Measurements from ENCODE around the gene RHCG. TPM values are rescaled to one million over a fixed set of nuclear protein-coding genes. Genes with fewer than 3 reads are reported as not detected.

Gene RHCG
- total RNA-seq: not detected

DNA sequence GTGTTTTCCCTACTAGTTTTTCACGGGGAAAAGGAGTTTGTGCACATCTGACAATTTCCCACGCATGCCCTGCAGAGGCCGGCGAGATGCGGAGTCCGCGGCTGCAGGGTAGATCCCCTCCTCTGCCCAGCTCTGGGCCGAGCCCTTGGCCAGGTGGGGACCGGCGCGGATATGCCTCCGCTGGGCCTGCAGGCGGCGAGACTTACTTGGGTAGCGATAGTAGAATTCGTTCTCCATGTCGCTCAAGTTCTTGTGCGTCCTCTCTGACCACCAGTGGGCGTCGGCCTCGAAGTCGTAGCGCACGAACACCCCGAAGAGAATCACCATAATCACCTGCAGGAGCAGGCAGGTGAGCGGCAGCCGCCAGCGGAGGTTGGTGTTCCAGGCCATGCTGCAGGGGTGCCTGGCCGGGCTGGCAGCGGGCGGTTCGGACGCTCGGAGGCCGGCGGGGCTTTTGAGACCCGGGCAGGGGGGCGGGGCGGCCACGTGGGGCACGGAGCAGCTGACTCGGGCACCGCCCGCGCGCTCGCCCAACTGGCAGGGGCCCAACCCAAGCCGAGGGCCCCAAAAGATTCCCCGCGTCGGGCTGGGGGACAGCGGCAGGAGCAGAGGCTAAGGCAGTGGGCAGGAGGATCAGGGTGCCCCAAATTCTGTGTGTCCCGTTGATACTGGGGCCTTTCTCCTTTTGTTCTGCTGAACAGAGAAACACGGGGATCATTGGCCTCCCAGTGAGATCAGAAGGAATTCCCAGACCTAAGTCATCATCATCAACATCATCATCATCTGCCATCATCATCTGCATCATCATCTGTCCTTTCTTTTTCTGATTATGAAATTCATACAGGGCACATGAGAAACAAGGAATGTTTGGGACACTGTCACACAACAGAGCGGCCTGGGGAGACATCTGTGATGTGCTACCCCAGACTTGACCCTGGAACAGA, at the start of gene RHCG:
Gene RHCG (minus strand): TSS at position 429 of the 944 bp plus-strand sequence. CDS start 39 bp downstream, at position 390.
- no peak within 1 kb of the TSS for H3K27ac ChIP-seq
- WGBS, 2 donors: 6 to 7% methylated on average over 12 to 44 of the region's 55 CpGs
- no peaks in the 10 kb centered on the region for H3K9me3 ChIP-seq
- H3K4me3 ChIP-seq: peak within 1 kb of the TSS in 3 of 4 donors; percentile 20 to 41 (median 41)
- TF ChIP-seq, protein P1, sequence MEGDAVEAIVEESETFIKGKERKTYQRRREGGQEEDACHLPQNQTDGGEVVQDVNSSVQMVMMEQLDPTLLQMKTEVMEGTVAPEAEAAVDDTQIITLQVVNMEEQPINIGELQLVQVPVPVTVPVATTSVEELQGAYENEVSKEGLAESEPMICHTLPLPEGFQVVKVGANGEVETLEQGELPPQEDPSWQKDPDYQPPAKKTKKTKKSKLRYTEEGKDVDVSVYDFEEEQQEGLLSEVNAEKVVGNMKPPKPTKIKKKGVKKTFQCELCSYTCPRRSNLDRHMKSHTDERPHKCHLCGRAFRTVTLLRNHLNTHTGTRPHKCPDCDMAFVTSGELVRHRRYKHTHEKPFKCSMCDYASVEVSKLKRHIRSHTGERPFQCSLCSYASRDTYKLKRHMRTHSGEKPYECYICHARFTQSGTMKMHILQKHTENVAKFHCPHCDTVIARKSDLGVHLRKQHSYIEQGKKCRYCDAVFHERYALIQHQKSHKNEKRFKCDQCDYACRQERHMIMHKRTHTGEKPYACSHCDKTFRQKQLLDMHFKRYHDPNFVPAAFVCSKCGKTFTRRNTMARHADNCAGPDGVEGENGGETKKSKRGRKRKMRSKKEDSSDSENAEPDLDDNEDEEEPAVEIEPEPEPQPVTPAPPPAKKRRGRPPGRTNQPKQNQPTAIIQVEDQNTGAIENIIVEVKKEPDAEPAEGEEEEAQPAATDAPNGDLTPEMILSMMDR (IDR thresholded peaks at IDR 0.05): peak in 2 of 6 experiments; percentile 22 to 26
- TF ChIP-seq POLR2AphosphoS5 (IDR thresholded peaks at IDR 0.05): no peak
- H3K27me3 ChIP-seq: peaks cover 0 to 17% (median 8%) of the 10 kb centered on the region in 4 donors
- H3K36me3 ChIP-seq: no peaks in the 10 kb centered on the region
- DNase-seq (peak in 1 of 2 donors; percentile 89), ATAC-seq (ENCODE audit: low FRiP score in 2 of 2) (peak in 1 of 2 donors; percentile 25)
- peaks cover 4 to 10% (median 9%) of the 10 kb centered on the region in 4 donors for H3K4me1 ChIP-seq

DNA sequence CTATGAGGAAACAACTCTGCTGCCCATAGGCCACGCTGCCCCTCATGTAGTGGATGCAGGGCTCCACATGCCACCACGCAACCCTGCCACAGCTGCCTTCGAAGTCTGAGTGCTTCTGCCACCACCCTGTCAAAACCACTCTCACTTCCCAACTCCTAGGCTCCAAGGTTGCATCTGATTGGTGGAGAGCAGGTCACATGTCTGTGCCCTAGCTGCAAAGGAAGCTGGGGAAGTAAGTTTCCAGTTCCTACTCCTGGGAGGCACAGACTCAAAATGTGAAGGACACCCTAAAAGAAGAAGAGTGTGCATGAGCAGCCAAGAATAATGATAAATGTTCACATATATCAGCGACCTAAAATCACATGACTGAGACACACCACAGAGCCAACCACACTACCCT, 47.0 kb upstream of the RHCG start:
- H3K4me3 ChIP-seq: no peak overlapping the region
- TF ChIP-seq POLR2AphosphoS5 (IDR thresholded peaks at IDR 0.05) (no peak), EP300 (IDR thresholded peaks at IDR 0.05) (no peak)
- ATAC-seq (ENCODE audit: low FRiP score in 2 of 2) (no peak), DNase-seq (no peak)
- no peaks in the 10 kb centered on the region for H3K27me3 ChIP-seq
- no peak overlapping the region for H3K27ac ChIP-seq
- no peaks in the 10 kb centered on the region for H3K4me1 ChIP-seq
- no peaks in the 10 kb centered on the region for H3K9me3 ChIP-seq
- WGBS, 2 donors: 66 to 86% methylated on average over 2 to 4 of the region's 4 CpGs
- H3K36me3 ChIP-seq: no peaks in the 10 kb centered on the region

DNA sequence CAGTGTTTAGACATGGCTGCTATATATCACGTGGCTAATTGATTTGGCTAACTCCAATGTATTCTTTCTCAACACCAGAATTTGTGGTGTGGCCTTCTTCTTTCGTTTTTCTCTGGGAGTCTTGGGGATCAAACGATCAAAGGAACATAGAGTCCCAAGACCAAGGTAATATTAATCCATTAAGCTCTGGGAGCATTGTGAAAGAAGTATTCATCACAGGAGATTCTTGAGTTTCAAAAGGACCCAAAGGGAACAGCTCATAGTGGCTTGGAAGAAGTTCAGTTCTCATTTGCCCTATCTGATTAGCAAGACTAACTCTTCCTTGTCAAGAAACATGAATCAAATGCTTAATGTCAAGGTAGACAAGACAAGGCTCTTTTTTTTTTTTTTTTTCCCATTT, 46.0 kb upstream of the RHCG start:
- Histone ChIP-seq H3K9me3 (peaks cover 0 to 8% (median 5%) of the 10 kb centered on the region in 4 donors), H3K4me1 (no peaks in the 10 kb centered on the region), H3K4me3 (no peak overlapping the region), H3K27me3 (no peaks in the 10 kb centered on the region), H3K27ac (no peak overlapping the region), H3K36me3 (no peaks in the 10 kb centered on the region)
- TF ChIP-seq EP300 (IDR thresholded peaks at IDR 0.05) (no peak), POLR2A (IDR thresholded peaks at IDR 0.05) (no peak), POLR2AphosphoS5 (IDR thresholded peaks at IDR 0.05) (no peak)
- TF ChIP-seq, protein P1 (IDR thresholded peaks at IDR 0.05): no peak
- ATAC-seq (ENCODE audit: low FRiP score in 2 of 2): no peak
- 73 to 86% methylated on average over 3 of the region's 3 CpGs for WGBS, 2 donors
- no peak for DNase-seq

DNA sequence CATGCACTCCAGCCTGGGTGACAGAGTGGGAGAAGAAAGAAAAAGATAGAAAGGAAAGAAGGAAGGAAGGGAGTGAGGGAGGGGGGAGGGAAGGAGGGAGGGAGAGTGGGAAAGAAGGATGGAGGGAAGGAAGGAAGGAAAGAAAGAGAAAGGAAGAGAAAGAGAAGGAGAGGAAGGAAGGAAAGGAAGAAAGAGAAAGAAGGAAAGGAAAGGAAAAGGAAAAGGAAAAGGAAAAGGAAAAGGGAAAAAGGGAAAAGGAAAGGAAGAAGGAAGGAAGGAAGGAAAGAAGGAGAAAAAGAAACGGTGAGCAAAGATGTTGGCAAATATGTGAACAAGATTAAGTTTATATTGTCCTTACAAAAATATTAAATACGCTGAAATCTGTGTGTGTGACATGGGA, 42.6 kb upstream of the RHCG start:
- H3K9me3 ChIP-seq: peaks cover 0 to 8% (median 5%) of the 10 kb centered on the region in 4 donors
- H3K4me3 ChIP-seq: no peak overlapping the region
- no peak for DNase-seq
- H3K27ac ChIP-seq: no peak overlapping the region
- no peaks in the 10 kb centered on the region for H3K27me3 ChIP-seq
- 72 to 77% methylated on average over 2 of the region's 2 CpGs for WGBS, 2 donors
- no peaks in the 10 kb centered on the region for H3K4me1 ChIP-seq
- TF ChIP-seq POLR2A (IDR thresholded peaks at IDR 0.05) (no peak), EP300 (IDR thresholded peaks at IDR 0.05) (no peak), POLR2AphosphoS5 (IDR thresholded peaks at IDR 0.05) (no peak)
- TF ChIP-seq, protein P1 (IDR thresholded peaks at IDR 0.05): no peak
- H3K36me3 ChIP-seq: no peaks in the 10 kb centered on the region
- no peak for ATAC-seq (ENCODE audit: low FRiP score in 2 of 2)

DNA sequence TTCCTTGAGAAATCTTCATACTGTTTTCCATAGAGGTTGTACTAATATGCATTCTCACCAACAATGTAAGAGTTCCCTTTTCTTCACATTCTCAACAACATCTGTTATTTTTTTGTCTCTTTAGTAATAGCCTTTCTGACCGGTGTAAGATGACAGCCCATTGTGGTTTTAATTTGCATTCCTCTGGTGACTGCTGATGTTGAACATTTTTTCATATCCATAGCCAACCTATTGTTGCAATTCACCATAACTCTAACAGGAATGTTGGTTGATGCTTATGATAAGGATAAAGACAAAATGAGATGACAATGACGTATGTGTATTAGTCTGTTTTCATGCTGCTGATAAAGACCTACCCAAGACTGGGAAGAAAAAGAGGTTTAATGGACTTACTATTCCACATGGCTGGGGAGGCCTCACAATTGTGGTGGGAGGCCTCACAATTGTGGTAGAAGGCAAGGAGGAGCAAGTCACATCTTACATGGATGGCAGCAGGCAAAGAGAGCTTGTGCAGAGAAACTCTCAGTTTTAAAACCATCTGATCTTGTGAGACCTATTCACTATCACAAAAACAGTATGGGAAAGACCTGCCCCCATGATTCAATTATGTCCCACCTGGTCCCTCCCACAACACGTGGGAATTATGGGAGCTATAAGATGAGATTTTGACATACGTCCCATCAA, 37.6 kb upstream of the RHCG start:
- 85 to 86% methylated on average over 4 of the region's 4 CpGs for WGBS, 2 donors
- peaks cover 0 to 8% (median 5%) of the 10 kb centered on the region in 4 donors for H3K9me3 ChIP-seq
- DNase-seq (no peak), ATAC-seq (ENCODE audit: low FRiP score in 2 of 2) (no peak)
- TF ChIP-seq EP300 (IDR thresholded peaks at IDR 0.05) (no peak), POLR2A (IDR thresholded peaks at IDR 0.05) (no peak), POLR2AphosphoS5 (IDR thresholded peaks at IDR 0.05) (no peak)
- TF ChIP-seq, protein P1 (IDR thresholded peaks at IDR 0.05): no peak
- H3K27me3 ChIP-seq: no peaks in the 10 kb centered on the region
- H3K36me3 ChIP-seq: no peaks in the 10 kb centered on the region
- no peak overlapping the region for H3K27ac ChIP-seq
- no peaks in the 10 kb centered on the region for H3K4me1 ChIP-seq
- H3K4me3 ChIP-seq: no peak overlapping the region
